H9 (cell line): ENCODE measurements around the gene ERCC5. TPM values are rescaled to one million over a fixed set of nuclear protein-coding genes. Genes with fewer than 3 reads are reported as not detected.

Experiments used
- DNase-seq: peaks from one replicate; pipeline ENCODE4 v3.0.0-alpha.2; 2017
- H2AFZ ChIP-seq: one replicate; pipeline ENCODE4 v1.6.1; 2013; ENCODE audit warnings: mild to moderate bottlenecking, low read length, control low read depth, moderate library complexity
- H2AK5ac ChIP-seq: 2 replicates; pipeline ENCODE4 v1.6.1; 2013; ENCODE audit warnings: low read length, control low read depth, mixed read lengths; ENCODE audit not compliant: insufficient read length
- H2BK120ac ChIP-seq: one replicate; pipeline ENCODE4 v1.6.1; 2013; ENCODE audit warnings: low read depth, mild to moderate bottlenecking, low read length, control low read depth, inconsistent platforms; ENCODE audit not compliant: poor library complexity, severe bottlenecking
- H2BK12ac ChIP-seq: 2 replicates; pipeline ENCODE4 v1.6.1; 2013; ENCODE audit warnings: low read length, control low read depth, mixed read lengths, low read depth; ENCODE audit not compliant: insufficient read length
- H2BK15ac ChIP-seq: 2 replicates; pipeline ENCODE4 v1.6.1; 2013; ENCODE audit warnings: low read depth, low read length, control low read depth
- H2BK20ac ChIP-seq: one replicate; pipeline ENCODE4 v1.6.1; 2013; ENCODE audit warnings: low read depth, mild to moderate bottlenecking, low read length, control low read depth, inconsistent platforms; ENCODE audit not compliant: poor library complexity, severe bottlenecking
- H2BK5ac ChIP-seq: 2 replicates; pipeline ENCODE4 v1.6.1; 2013; ENCODE audit warnings: low read length, control low read depth, mixed read lengths; ENCODE audit not compliant: insufficient read length
- H3K14ac ChIP-seq: 2 replicates; pipeline ENCODE4 v1.6.1; 2013; ENCODE audit warnings: low read length, control low read depth; ENCODE audit not compliant: insufficient read depth
- H3K18ac ChIP-seq: 2 replicates; pipeline ENCODE4 v1.6.1; 2013; ENCODE audit warnings: low read depth, mild to moderate bottlenecking, mixed read lengths, low read length, control low read depth; ENCODE audit not compliant: insufficient read length
- H3K23ac ChIP-seq: 2 replicates; pipeline ENCODE4 v1.6.1; 2013; ENCODE audit warnings: low read length, control low read depth, mixed read lengths, low read depth; ENCODE audit not compliant: insufficient read length
- H3K23me2 ChIP-seq: 2 replicates; pipeline ENCODE4 v1.6.1; 2013; ENCODE audit warnings: low read depth, mild to moderate bottlenecking, mixed read lengths, low read length, control low read depth; ENCODE audit not compliant: insufficient read length, poor library complexity, severe bottlenecking
- H3K27ac ChIP-seq: 2 replicates; pipeline ENCODE4 v1.5.1; 2013; ENCODE audit warnings: low read length, control low read depth, mixed read lengths, low read depth; ENCODE audit not compliant: insufficient read length
- H3K27me3 ChIP-seq: 2 replicates; pipeline ENCODE4 v1.6.1; 2013; ENCODE audit warnings: low read length, control low read depth, inconsistent platforms; ENCODE audit not compliant: insufficient read depth
- H3K4ac ChIP-seq: 2 replicates; pipeline ENCODE4 v1.6.1; 2013; ENCODE audit warnings: low read depth, mild to moderate bottlenecking, control low read depth, inconsistent platforms, low read length, moderate library complexity
- H3K4me1 ChIP-seq: 2 replicates; pipeline ENCODE4 v1.6.1; 2013; ENCODE audit warnings: low read length, control low read depth, inconsistent platforms; ENCODE audit not compliant: insufficient read depth
- H3K4me2 ChIP-seq: 2 replicates; pipeline ENCODE4 v1.6.1; 2013; ENCODE audit warnings: low read length, control low read depth, mixed read lengths; ENCODE audit not compliant: insufficient read length, insufficient read depth
- H3K56ac ChIP-seq: 2 replicates; pipeline ENCODE4 v1.6.1; 2013; ENCODE audit warnings: low read depth, mild to moderate bottlenecking, mixed read lengths, low read length, control low read depth; ENCODE audit not compliant: insufficient read length
- H3K79me1 ChIP-seq: 2 replicates; pipeline ENCODE4 v1.6.1; 2013; ENCODE audit warnings: low read depth, mild to moderate bottlenecking, moderate library complexity, low read length, control low read depth, inconsistent platforms; ENCODE audit not compliant: insufficient read depth, poor library complexity, severe bottlenecking
- H3K79me2 ChIP-seq: 2 replicates; pipeline ENCODE4 v1.6.1; 2013; ENCODE audit warnings: low read length, control low read depth, inconsistent platforms; ENCODE audit not compliant: insufficient read depth
- H3K9ac ChIP-seq: 2 replicates; pipeline ENCODE4 v1.6.1; 2013; ENCODE audit warnings: low read length, control low read depth, mixed read lengths; ENCODE audit not compliant: insufficient read length; ENCODE audit errors: extremely low read depth
- H3K9me3 ChIP-seq: one replicate; pipeline ENCODE4 v1.6.1; 2013; ENCODE audit warnings: low read depth, low read length, inconsistent platforms; ENCODE audit not compliant: control insufficient read depth
- H3T11ph ChIP-seq: one replicate; pipeline ENCODE4 v1.6.1; 2013; ENCODE audit warnings: mild to moderate bottlenecking, low read length, control low read depth, inconsistent platforms
- H4K20me1 ChIP-seq: one replicate; pipeline ENCODE4 v1.6.1; 2013; ENCODE audit not compliant: control insufficient read depth, insufficient read length, insufficient read depth
- H4K5ac ChIP-seq: 2 replicates; pipeline ENCODE4 v1.6.1; 2013; ENCODE audit warnings: low read depth, mild to moderate bottlenecking, mixed read lengths, low read length, control low read depth; ENCODE audit not compliant: insufficient read length
- H4K8ac ChIP-seq: replicated peaks from 2 replicates; pipeline ENCODE4 v1.6.1; 2013; ENCODE audit warnings: low read length, control low read depth, mixed read lengths, low read depth; ENCODE audit not compliant: insufficient read length
- H4K91ac ChIP-seq: 2 replicates; pipeline ENCODE4 v1.6.1; 2013; ENCODE audit warnings: low read depth, mild to moderate bottlenecking, moderate library complexity, mixed read lengths, low read length, control low read depth; ENCODE audit not compliant: insufficient read length
- H3K27ac Mint-ChIP-seq, 3 experiments: 2 replicates in 2 of 3; 3 replicates in 1 of 3; pipeline ENCODE4 v1.8.0; 2020 to 2021; ENCODE audit warnings: mixed read lengths in 3 of 3, mild to moderate bottlenecking in 1 of 3, moderate library complexity in 1 of 3
- H3K27me3 Mint-ChIP-seq: 2 replicates; pipeline ENCODE4 v1.8.0; 2021; ENCODE audit warnings: low read depth, mild to moderate bottlenecking, moderate library complexity, mixed read lengths
- H3K36me3 Mint-ChIP-seq, 3 experiments: 2 replicates in 2 of 3; 3 replicates in 1 of 3; pipeline ENCODE4 v1.8.0; 2020 to 2021; ENCODE audit warnings: low read depth in 3 of 3, mixed read lengths in 3 of 3; ENCODE audit not compliant: insufficient read depth in 1 of 3
- H3K4me1 Mint-ChIP-seq, 2 experiments: 2 replicates each; pipeline ENCODE4 v1.8.0; 2020; ENCODE audit warnings: mixed read lengths in 2 of 2
- H3K4me3 Mint-ChIP-seq, 2 experiments: 2 replicates in 1 of 2; 3 replicates in 1 of 2; pipeline ENCODE4 v1.8.0; 2020 to 2021; ENCODE audit warnings: mild to moderate bottlenecking in 2 of 2, mixed read lengths in 2 of 2, moderate library complexity in 1 of 2
- H3K9me3 Mint-ChIP-seq, 2 experiments: 2 replicates in 1 of 2; 3 replicates in 1 of 2; pipeline ENCODE4 v1.8.0; 2020; ENCODE audit warnings: mild to moderate bottlenecking in 2 of 2, mixed read lengths in 2 of 2, moderate library complexity in 1 of 2
- WGBS: extraction: QIAGEN DNeasy Blood & Tissue Kit; methylation state at CpG from one replicate; pipeline ENCODE4 v1.1.7; 2013; ENCODE audit warnings: missing lambda C conversion rate, low lambda C conversion rate, mixed read lengths; ENCODE audit not compliant: insufficient read length; ENCODE audit errors: extremely low coverage; 5-methylcytosine and 5-hydroxymethylcytosine counted together
- total RNA-seq: library from RNA; stranded (reverse); gene quantifications from 2 replicates; pipeline ENCODE4 v1.2.1, GENCODE V29; 2021
- TF ChIP-seq, protein P1 (sequence below): fragments of 200-600 bp; sonication (generic); conservative IDR thresholded peaks from 3 replicates; pipeline ENCODE4 v1.8.0; 2021; ENCODE audit warnings: antibody characterized with exemption, mild to moderate bottlenecking

Gene ERCC5
- total RNA-seq, 1 experiment from 2014 or later: 26.8 TPM

DNA sequence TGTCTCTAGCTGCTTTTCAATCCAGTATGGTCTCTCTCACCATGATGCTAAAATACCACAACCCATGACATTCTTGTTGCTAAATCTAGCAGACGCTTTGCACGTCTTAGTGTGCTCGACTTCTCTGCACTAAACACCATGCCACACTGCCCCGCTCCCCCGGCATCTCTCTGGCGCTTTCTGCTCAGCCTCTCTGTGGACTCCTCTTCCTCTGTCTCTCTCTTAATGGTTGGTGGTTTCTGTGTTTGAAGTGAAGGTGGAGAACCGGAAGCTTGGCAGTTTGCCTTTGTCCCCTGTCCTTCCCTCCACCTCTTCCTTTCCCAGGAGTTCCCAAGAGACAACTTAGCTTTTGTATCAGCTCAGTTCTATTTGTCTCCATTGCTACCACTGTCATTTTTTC, 8.8 kb downstream of the ERCC5 start:
- Mint-ChIP-seq H3K36me3 (peaks cover 0 to 29% (median 23%) of the 10 kb centered on the region in 3 experiments; a peak in 6 of 7 replicates), H3K4me1 (no peaks in the 10 kb centered on the region), H3K27ac (no peak overlapping the region), H3K9me3 (no peaks in the 10 kb centered on the region), H3K4me3 (no peak overlapping the region), H3K27me3 (no peaks in the 10 kb centered on the region)
- no peak overlapping the region for H3K9ac ChIP-seq
- H3K18ac ChIP-seq: no peak overlapping the region
- no peak overlapping the region for H3T11ph ChIP-seq
- H2BK20ac ChIP-seq: no peak overlapping the region
- no peak overlapping the region for H3K4me2 ChIP-seq
- no peak overlapping the region for H3K56ac ChIP-seq
- no peak overlapping the region for H3K23ac ChIP-seq
- no peak overlapping the region for H3K27ac ChIP-seq
- no peaks in the 10 kb centered on the region for H3K4me1 ChIP-seq
- no peak overlapping the region for H3K4ac ChIP-seq
- H3K23me2 ChIP-seq: no peaks in the 10 kb centered on the region
- no peak overlapping the region for H3K14ac ChIP-seq
- no peak overlapping the region for H4K8ac ChIP-seq
- no CpG with 5 or more reads among the region's 7 CpGs for WGBS
- H2AK5ac ChIP-seq: no peak overlapping the region
- H4K20me1 ChIP-seq: no peaks in the 10 kb centered on the region
- H3K27me3 ChIP-seq: no peaks in the 10 kb centered on the region
- no peaks in the 10 kb centered on the region for H3K79me1 ChIP-seq
- H4K91ac ChIP-seq: no peak overlapping the region
- no peak for DNase-seq
- H3K9me3 ChIP-seq: no peaks in the 10 kb centered on the region
- H2AFZ ChIP-seq: no peak overlapping the region
- TF ChIP-seq, protein P1, sequence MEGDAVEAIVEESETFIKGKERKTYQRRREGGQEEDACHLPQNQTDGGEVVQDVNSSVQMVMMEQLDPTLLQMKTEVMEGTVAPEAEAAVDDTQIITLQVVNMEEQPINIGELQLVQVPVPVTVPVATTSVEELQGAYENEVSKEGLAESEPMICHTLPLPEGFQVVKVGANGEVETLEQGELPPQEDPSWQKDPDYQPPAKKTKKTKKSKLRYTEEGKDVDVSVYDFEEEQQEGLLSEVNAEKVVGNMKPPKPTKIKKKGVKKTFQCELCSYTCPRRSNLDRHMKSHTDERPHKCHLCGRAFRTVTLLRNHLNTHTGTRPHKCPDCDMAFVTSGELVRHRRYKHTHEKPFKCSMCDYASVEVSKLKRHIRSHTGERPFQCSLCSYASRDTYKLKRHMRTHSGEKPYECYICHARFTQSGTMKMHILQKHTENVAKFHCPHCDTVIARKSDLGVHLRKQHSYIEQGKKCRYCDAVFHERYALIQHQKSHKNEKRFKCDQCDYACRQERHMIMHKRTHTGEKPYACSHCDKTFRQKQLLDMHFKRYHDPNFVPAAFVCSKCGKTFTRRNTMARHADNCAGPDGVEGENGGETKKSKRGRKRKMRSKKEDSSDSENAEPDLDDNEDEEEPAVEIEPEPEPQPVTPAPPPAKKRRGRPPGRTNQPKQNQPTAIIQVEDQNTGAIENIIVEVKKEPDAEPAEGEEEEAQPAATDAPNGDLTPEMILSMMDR: no peak
- H2BK120ac ChIP-seq: no peak overlapping the region
- H2BK5ac ChIP-seq: no peak overlapping the region
- H2BK15ac ChIP-seq: no peak overlapping the region
- H4K5ac ChIP-seq: no peak overlapping the region
- H3K79me2 ChIP-seq: no peaks in the 10 kb centered on the region
- no peak overlapping the region for H2BK12ac ChIP-seq
